Limb (tissue), 2 donors: ENCODE data around the gene KCNQ1OT1.
"Not testable (repeated sequence)": the region's sequence is repeated elsewhere in the genome, so short reads cannot be mapped to it uniquely, and the experiment has no call there.

ENCODE experiments used
- DNase-seq, 2 donors: peaks; one replicate each; pipeline ENCODE4 v3.0.0-alpha.2; 2016; ENCODE audit errors: extremely low spot score in 2 of 2

Gene KCNQ1OT1

GRCh38 chr11:2655016-2655719, 44.6 kb downstream of the KCNQ1OT1 start:
- no peak for DNase-seq

DNA sequence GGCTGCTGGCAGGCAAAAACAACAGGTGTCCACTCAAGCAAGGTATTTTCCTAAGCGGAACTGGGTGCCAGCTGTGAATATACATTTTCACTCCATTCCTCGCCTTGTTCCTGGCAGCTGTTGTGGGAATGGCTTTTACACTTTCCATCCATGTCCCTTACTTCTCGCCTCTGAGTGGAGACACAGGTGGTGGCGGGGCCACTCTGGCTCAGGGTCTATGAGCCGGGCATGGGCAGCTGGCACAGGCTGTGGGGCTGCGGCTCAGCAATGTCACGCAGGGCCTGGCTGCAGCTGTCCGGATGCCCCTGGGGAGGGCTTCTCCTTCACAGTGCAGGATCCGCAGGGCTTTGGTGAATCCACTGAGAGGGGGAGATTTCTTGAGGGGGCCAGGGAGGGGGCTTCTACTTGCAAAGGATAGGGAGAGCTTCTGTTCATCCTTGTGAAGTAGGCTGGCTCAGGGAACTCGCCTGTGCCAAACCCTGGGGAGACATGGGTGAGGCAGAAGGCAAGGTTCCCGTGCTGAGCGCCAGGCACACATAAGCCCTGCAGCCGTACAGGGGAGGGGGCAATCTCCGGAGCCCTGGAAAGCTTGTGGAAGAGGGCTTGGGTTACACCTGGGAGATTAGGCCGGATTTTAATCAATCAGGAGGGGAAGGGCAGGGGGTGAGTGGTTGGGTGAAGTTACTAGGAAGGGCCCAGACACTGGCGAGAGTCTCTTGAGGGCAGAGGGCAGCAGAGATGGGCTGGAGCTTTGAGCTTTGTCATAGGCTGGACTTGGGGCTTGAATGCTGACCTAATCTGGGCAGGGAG, 45.7 kb downstream of the KCNQ1OT1 start:
- DNase-seq: peak; percentile 70 to 74

GRCh38 chr11:2653198-2653551, 46.6 kb downstream of the KCNQ1OT1 start:
- DNase-seq: no peak

GRCh38 chr11:2652333-2653197, 47.2 kb downstream of the KCNQ1OT1 start:
- DNase-seq: no peak

- DNase-seq: no peak
Observed at GRCh38 chr11:2651826-2652271, 47.9 kb downstream of the KCNQ1OT1 start.

DNA sequence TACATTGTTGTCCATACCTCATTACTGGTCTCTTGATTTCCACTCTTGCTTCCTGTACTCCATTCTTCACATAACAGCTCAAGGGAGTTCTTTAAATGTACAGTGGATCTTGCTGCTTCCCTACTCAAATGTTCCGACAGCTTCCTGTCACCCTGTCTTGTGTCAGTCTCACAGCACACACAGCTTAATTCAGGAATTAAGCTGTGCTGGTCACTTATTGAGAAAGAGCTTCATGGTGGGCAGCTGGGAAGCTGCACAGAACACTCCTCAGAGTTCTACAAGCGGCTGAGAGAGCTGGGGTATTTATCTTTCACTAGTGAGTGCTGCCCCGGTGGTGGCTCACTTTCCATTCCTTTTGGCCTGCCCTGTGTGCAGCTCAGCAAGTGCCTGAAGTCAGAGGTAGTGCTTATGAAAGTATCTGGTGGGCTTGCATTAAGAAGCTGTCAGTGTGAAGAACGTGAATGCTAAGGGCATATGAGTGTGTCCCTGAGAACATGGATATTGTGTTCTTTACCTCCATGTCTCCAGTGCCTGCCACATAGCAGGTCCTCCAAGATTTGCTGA, 48.7 kb downstream of the KCNQ1OT1 start:
- DNase-seq: no peak

DNA sequence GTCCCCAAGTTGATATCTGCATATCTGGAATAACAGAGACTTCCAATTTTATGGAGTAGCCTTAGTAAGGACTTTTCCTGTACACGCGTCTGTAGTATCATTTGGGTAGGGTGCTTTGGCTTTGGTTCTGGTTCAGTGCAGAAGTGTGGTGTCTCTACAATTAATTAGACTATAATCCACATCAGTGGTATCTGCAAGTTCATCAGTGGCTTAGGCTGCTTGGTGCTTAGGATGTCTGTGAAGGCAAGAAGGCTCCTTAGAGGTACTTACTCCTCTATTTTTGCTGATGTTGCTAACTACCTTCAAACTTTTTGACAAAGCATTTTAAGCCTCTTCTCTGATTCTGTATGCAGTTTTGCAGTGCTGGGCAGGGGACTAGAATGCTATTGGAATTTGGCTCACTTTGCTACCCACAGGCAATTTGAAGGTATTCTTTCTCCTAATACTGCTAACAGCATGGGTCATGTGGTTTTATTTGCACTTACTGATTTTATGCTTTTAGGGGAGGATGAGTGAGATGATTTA, 49.4 kb downstream of the KCNQ1OT1 start:
- no peak for DNase-seq

GRCh38 chr11:2649848-2650247, 49.9 kb downstream of the KCNQ1OT1 start:
- no peak for DNase-seq

GRCh38 chr11:2649400-2649799, 50.4 kb downstream of the KCNQ1OT1 start:
- DNase-seq: no peak

GRCh38 chr11:2647953-2648352, 51.8 kb downstream of the KCNQ1OT1 start:
- DNase-seq: no peak

GRCh38 chr11:2647167-2647566, 52.6 kb downstream of the KCNQ1OT1 start:
- DNase-seq: no peak

- no peak for DNase-seq
Observed at GRCh38 chr11:2645779-2646118, 54.0 kb downstream of the KCNQ1OT1 start.

DNA sequence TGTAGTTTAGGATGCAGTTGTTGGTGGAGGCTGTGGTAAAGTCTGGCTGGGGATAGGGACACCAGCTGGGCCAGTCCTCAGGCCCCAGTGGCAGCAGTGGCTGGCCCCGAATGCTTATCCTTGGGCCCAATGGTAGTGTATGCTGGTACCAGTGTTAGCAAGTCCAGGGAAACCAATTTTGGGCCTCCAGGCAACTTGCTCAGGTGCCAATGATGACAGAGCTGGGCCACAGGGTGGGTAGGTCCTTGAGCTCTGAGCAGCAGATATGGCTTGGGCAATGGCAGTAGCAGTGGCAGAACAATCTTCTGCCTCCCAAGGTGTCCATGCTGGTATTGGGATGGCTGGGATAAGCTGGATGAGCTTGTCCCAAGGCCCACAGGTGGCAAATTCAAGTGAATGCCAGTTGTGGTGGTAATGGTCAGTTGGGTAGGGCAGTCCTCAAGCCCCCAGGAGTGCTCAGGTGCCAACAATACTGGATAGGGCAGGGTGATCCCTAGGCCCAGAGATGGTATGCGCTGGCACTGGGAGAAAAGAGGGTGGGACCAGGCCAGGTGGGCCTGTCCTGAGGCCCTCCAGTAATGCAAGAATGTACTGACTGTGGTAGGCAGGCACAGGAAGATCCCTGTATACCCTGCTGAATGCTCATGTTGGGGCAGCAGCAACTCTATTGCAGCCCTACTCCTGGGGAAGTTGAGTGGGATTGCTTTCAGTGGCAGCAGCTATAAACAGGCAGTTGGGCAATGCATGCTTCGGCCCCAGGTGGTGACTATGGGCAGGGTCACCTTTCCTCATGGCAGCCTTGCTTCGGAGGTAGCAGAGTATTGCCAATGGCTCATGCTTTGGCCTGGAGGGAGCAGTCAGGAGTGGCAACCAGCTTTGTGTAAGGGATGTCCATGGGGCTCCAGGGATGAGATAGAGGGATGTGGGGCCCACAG, 54.7 kb downstream of the KCNQ1OT1 start:
- DNase-seq: no peak

- DNase-seq: no peak
Observed at GRCh38 chr11:2643746-2644145, 56.0 kb downstream of the KCNQ1OT1 start.

DNA sequence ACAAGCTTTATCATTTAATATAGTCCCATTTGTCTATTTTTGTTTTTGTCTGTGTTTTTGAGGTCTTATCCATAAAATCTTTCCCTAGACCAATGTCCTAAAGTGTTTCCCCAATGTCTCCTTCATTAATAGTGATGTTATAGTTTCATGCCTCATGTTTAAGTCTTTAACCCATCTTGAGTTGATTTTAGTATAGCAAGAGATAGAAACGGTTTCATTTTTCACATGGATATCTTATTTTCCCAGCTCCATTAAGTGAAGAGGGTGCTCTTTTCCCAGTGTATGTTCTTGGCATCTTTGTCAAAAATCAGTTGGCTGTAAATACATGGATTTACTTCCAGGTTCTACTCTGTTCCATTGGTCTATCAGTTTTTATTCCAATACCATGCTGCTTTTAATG, 58.2 kb downstream of the KCNQ1OT1 start:
- DNase-seq: no peak

DNA sequence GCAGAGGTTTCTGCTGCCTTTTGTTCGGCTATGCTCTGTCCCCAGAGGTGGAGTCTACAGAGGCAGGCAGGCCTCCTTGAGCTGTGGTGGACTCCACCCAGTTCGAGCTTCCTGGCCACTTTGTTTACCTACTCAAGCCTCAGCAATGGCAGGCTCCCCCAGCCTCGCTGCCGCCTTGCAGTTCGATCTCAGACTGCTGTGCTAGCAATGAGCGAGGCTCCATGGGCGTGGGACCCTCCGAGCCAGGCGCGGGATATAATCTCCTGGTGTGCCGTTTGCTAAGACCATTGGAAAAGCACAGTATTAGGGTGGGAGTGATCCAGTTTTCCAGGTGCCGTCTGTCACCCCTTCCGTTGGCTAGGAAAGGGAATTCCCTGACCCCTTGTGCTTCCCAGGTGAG, 60.0 kb downstream of the KCNQ1OT1 start:
- not testable (repeated sequence) for DNase-seq

- DNase-seq: no peak
Observed at GRCh38 chr11:2631161-2631560, 68.6 kb downstream of the KCNQ1OT1 start.

DNA sequence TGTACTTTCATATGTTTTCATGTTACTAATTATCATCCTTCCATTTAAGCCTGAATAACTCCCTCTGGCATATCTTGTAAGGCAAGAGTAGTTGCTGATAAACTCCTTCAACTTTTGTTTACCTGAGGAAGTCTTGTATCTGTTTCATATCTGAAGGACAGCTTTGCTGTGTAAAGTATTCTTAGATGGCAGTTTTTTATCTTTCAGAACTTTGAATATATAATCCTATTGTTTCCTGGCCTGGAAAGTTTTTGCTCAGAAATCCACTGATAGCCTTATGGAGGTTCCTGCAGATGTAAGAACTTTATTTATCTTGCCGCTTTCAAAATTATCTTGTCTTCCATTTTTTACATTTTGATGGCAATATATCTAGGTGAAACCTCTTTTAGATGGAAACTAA, 69.1 kb downstream of the KCNQ1OT1 start:
- DNase-seq: no peak

DNA sequence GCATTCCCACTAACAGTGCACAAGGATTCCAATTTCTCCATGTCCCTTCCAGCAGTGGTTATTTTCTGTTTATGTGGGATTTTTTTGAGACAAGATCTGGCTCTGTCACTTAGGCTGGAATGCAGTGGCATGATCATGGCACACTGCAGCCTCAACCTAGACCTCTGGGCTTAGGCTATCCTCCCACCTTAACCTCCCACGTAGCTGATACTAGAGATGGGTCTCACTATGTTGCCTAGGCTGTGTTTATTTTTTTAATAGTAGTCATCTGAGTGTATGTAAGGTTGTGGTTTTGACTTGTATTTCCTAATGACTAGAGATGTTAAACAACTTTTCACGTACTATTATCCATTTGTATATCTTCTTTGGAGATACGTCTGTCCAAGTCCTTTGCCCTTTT, 74.6 kb downstream of the KCNQ1OT1 start:
- DNase-seq: no peak

- DNase-seq: no peak
Observed at GRCh38 chr11:2621894-2622293, 77.9 kb downstream of the KCNQ1OT1 start.
